HG02885 (cell line): ENCODE results near the gene SYNPR.

ENCODE experiments used
- ATAC-seq: cut with Tn5 transposase; IDR thresholded peaks from one replicate; pipeline ENCODE4 v1.9.1; 2021; ENCODE audit warnings: mild to moderate bottlenecking; ENCODE audit not compliant: unreplicated experiment, poor library complexity

The SYNPR gene

DNA sequence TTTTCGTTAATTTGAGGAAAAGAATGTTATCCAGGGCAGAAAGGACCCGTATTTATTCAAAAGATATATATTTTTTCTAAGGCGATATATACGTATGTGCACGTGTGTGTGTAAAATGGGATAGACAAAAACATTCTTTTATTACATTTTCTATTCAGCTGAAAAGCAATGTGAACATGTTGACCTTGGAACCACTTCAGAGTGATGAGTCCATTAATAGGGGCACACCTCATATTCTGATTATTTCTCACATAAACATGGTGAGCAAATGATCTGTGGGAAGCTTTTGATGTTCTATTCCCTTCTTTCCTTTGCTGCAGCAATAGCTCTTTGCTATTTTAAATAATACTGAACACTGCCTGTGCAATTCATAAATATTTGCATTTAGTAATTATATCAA lies 87.6 kb downstream of the SYNPR start:
- no peak for ATAC-seq

DNA sequence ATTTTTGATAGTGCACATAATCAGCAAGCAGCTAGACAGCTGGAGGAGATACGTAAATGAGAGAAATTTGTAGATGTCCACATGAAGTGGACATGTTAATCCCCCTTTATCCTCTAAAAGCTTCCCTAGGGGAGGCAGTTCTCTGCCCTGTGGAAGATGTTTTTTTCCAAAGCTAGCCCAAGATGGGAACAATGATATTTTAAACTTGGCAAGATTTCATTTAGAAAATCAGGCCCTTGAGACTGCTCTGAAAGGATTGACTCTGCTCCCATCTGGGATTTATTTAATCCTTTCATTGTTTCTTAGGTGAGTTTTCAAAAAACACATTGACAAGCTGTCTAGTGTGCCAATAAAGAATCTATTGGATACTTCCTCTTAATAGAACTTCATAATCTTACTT lies 92.0 kb downstream of the SYNPR start:
- ATAC-seq = no peak

- no peak for ATAC-seq
Observed at GRCh38 chr3:63383040-63383439, 104.9 kb downstream of the SYNPR start.

- ATAC-seq = no peak
Observed at GRCh38 chr3:63384382-63384781, 106.3 kb downstream of the SYNPR start.

DNA sequence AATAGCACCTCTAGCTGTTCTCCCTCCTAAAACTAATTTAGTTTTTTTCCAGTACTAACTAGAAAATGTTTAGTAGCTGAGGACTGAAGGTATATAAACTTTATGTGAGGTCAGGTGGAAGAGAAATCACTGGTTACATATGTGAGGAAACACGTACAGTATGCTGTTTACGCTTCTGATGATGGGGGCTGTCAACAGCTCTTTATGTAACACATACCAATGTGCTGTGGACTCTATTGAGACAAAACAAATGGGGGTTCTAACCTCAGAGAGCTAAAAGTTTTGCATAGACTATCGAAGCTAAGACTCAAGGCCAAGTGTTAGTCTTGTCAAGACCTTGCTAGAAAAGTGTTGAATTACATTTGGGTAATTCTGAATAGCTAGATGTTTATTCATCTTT lies 107.5 kb downstream of the SYNPR start:
- ATAC-seq = no peak

DNA sequence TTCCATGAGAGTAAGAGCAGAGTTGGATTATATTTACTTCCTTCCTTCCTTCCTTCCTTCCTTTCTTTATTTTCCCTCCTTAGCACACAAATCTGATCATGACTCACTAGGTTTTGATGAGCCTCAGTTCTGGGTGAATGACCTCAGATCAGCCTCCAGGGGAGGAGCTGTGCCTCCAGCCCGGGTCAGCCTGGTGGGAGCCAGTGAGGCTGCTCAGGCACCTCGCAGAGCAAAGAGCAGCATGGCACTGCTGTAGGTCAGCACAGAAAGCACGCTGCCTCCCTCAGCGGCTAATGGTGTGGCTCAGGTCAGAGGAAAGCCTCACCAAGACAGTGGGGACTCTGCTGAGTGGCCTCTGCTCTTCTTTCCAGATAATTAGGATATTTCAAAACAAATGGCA lies 108.5 kb downstream of the SYNPR start:
- no peak for ATAC-seq

GRCh38 chr3:63387568-63387967 lies 109.5 kb downstream of the SYNPR start:
- ATAC-seq = no peak

DNA sequence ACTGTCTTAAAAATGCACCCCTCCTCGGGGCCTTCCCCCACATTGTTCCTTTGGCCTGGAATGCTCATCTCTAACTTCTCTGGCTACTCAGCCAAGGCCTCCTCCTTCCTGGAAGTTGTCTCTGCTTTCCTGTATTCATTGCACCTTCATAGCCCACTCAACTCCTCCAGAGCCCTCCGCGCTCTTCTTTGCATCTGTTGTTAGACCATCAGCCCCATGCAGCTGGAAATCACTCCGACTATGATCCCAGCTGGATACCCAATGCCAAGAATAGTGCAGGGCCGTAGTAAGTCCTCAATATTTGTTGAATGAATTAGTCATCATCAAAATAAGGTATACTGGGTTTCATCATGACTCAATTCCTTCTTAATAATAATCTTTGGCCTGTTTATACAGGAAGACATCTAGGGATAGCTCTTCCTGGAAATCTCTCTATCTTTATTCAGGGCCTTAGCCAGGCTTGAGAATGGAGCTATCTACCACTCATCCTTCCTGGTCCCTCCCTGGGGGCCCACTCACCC lies 112.7 kb downstream of the SYNPR start:
- ATAC-seq = no peak

DNA sequence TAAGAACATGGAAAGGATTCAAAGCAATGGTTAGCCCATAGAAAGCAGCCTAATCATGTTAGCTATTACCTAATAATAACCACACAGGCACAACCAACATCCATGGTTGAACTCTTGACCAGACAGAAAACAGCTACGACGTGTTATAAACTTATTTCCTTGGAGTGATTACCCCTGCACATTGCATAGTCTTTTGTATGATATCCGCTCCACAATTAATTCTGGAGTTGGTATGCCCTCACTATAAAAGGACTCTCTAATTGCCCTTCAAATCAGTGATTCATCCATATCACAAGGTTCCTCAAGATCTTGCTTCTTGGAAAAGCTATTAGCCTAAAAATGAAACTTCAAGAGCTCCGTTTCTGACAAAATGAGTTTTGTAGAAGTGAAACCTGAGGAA lies 117.9 kb downstream of the SYNPR start:
- no peak for ATAC-seq

DNA sequence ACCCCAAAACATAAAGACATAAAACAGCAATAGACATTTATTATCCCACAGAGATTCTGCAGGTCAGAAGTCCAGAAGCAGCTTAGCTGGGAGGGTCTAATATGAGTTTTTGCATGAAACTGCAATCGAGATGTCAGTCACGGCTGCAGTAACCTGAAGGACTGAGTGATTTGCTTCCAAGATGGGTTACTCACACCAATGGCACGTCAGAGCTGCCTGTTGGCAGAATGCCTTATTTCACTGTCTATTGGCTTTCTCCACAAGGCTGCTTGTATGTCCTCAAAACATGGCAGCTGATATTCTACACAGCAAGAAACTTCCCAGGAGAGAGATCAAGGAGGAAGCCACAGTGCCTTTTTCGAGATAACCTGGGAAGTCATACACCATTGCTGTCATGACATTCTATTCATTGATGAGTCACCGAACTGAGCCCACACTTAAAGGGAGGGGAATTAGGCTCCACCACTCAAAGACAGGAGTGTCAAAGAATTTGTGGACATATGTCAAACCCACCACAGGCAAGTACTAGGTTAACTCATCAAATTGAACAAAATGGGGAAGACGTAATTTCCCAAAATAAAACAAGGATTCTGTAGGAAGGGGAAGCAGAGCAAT lies 122.2 kb downstream of the SYNPR start:
- no peak for ATAC-seq

GRCh38 chr3:63405882-63406281 lies 127.8 kb downstream of the SYNPR start:
- no peak for ATAC-seq

GRCh38 chr3:63413523-63413922 lies 135.4 kb downstream of the SYNPR start:
- ATAC-seq = no peak

DNA sequence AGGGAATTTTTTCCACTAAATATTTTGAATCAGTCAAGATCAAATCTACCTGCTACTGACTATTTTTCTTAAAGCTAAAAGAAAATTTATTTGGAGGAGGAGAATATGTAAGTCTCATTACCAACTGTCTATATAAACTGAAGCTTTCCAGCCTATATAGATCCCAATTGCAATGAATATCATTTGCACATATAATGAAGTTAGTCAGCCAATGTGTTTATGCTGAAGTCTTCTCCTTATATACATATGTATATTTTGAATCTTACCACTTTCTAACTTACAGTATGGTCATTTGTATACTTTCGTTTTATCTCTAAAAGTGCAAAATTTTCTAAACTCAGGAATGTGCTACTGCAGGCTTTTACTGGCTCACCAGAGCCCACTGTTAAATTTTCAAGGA lies 136.5 kb downstream of the SYNPR start:
- ATAC-seq = no peak

DNA sequence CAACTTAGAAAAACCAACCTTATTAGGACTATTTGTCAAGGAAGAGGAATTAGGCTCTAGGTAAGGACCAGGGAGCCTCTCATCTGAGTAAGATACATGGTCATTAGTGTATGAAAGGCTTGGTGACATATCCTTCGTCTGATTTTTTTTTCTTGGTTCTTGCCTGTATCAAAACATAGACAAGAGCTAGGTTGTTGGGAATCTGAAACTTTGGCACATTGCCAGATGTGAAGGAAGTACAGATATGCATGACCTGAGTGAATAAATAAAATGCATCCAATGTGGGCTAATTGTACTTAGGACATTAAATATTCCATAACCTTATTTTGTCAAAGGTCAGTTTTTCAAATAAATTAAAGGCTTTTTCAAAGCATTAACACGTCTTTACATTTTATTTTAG lies 151.8 kb downstream of the SYNPR start:
- ATAC-seq = no peak

- no peak for ATAC-seq
Observed at GRCh38 chr3:63430875-63431274, 152.8 kb downstream of the SYNPR start.

GRCh38 chr3:63437858-63438257 lies 159.8 kb downstream of the SYNPR start:
- ATAC-seq = no peak

DNA sequence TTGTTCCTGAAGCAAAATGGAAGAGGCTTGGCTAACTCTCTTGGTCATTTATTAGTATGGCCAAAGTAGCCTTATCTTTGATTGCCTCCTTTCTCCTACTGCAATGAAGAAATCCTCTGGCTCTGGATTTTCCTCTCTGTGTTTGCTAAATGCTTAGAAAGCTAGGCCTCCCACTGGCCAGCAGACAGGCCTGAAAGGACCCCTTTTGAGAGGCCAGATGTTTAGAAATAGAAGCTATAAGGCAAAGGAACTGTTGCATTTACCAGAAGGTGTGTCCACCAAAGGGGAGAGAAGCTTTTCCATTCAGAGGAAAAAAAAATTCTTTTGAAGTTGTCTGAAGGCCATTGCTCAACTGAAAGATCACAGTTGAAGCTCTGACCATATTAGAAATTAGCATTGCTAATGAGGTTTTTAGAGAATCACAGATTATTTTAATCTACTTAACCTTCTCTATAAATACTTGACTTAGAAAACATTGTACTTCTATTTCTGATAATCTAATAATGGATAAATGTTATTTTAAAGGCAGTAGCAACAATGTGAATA lies 160.8 kb downstream of the SYNPR start:
- ATAC-seq = no peak

DNA sequence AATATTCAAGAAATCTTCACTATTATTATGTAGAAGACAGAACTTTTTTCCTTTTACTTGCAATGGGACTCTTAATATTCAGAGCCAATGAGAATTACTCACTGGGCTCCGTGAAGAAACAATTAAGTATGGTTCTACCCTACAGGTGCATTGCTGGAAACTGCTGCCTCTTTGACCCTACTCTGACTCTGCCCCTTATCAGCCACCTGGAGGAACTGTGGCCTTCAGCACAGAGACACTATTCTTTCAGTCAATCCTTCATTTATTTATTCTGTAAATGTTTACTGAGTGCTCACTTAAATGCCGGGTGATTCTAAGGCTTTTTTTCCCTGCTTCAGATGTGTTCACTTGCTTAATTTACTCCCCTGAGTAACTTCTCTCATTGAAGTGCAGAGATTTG lies 163.2 kb downstream of the SYNPR start:
- ATAC-seq = no peak

DNA sequence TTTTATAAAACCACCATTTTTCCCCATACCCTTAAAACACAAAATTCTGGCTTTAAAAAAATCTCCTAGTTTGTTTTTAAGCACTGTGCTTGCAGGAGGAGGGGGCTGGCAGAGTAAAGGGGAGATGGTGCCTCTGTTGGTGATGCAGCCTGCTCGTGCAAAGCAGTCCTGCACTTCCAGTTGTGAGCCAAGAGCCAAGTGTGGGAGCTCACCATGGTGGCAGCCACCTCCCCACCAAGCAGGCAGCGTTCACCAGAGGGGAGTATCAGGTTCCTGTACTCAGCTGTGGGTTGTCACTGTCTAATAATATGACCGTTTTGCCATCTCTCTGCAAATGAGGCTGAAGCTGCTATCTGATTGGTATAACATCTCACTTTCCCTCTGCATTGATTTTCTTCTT lies 164.8 kb downstream of the SYNPR start:
- no peak for ATAC-seq

GRCh38 chr3:63450023-63450422 lies 171.9 kb downstream of the SYNPR start:
- ATAC-seq = no peak

GRCh38 chr3:63450634-63451363 lies 172.7 kb downstream of the SYNPR start:
- no peak for ATAC-seq

GRCh38 chr3:63456901-63457300 lies 178.8 kb downstream of the SYNPR start:
- ATAC-seq = no peak
